GM21423 (cell line): ENCODE measurements around the gene SCFD2.
A peak's percentile ranks its signal among the peaks of the same experiment; 100 is the strongest.
"Not testable (repeated sequence)": the region's sequence is repeated elsewhere in the genome, so short reads cannot be mapped to it uniquely, and the experiment has no call there.

Experiments
- ATAC-seq: cut with Tn5 transposase; IDR thresholded peaks from one replicate; pipeline ENCODE4 v1.9.1; 2021; ENCODE audit warnings: mild to moderate bottlenecking, moderate library complexity; ENCODE audit not compliant: unreplicated experiment

SCFD2 gene

GRCh38 chr4:53267026-53267425 is 98.8 kb downstream of the SCFD2 start:
- ATAC-seq, result no peak

- ATAC-seq, result not testable (repeated sequence)
These were observed 109.9 kb downstream of the SCFD2 start for GRCh38 chr4:53255986-53256385.

DNA sequence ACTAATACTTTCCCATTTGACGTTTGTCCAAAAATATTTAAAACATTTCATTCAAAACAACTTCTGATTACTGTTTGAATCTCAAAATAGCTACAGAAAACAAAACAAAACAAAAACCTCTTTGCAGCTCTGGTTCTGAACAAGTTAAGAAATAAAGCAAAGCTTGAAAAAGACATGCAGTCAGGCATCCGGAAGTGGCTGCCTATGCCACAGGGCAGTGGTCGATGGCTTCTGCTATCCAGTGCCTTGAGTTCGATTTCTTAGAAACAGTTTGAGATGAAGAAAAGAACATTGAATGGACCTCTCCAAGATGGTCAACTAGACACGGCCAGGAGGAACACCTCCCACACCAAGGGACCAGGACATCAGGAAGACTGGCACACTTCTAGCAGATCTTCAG is 125.3 kb downstream of the SCFD2 start:
- ATAC-seq, result no peak

GRCh38 chr4:53238352-53238751 is 127.5 kb downstream of the SCFD2 start:
- not testable (repeated sequence) for ATAC-seq

- ATAC-seq, result not testable (repeated sequence)
These were observed 128.1 kb downstream of the SCFD2 start for GRCh38 chr4:53237811-53238210.

- not testable (repeated sequence) for ATAC-seq
These were observed 129.2 kb downstream of the SCFD2 start for GRCh38 chr4:53236624-53237023.

- ATAC-seq, result no peak
These were observed 130.3 kb downstream of the SCFD2 start for GRCh38 chr4:53235547-53235946.

DNA sequence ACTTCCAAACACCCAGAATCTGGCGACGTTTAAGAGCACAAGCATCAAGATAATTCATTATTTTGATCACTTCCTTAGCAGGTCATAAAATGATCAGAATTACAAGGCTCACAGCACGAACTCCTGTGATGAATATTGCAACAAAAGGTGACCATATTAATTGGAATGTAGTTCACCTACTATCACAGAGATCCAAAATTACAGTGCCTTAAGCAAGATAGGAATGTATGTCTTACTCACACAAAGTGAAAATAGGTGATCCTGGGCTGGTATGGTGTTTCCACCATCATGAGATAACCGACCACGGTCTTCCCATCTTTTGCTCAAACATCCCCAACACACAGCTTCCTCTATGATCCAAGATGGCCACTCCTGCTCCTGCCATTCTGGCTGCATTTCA is 131.2 kb downstream of the SCFD2 start:
- ATAC-seq, result no peak

DNA sequence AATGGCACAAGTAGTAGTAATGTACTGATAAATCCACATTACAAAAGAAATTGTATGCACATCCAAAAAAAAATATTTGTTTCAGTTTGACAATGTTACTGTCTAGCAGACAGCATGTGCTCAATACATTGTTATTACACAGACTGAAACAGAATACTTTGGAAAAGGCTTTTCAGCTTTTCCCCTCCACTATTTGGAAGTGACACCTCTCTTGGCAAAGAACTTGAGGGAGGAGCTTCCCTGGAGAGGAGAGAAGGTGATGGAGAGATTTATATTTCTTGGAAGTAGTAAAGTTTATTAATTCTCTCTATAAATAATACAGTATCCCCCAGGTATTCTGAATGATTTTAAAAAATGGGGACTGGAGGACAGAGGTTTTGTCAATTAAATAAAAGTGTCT is 131.8 kb downstream of the SCFD2 start:
- no peak for ATAC-seq

- ATAC-seq, result no peak
These were observed 132.6 kb downstream of the SCFD2 start for GRCh38 chr4:53233114-53233795.

- no peak for ATAC-seq
These were observed 133.5 kb downstream of the SCFD2 start for GRCh38 chr4:53232371-53232770.

DNA sequence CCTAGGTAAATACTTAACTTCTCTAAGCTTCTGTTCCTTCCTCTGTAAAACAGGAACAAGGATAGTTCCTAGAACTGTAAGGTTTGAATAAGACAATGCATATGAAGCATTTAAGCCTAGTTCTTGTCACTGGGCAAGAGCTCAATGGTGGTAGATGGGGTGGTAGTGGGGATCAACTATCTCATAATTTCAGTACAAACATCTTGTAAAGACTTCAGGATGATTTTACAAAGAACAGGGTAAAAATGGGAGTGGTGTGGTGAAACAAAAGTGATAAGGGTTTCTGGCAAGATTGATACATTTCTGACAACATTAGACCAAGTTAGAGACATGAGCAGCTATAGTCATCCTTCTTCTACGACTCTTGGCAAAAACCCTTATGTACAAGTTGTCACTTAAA is 137.8 kb downstream of the SCFD2 start:
- ATAC-seq, result no peak

DNA sequence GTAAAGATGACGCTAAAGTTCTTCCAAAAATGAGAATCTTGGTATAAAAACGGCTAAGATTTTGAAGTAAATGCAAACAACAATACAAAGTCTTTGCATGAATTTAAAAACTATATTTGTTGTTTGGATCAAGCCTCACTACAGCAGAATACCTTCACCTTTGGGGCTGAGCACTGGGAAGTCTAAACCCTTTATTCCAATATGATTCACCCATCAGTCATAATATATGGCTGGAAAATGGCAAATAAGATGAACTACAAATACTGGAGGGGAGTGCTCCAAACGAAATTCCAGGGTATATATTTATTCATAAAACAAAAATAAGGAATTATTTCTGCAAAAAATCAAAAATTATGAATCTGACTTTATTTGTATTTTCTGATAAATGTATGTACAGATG is 138.4 kb downstream of the SCFD2 start:
- no peak for ATAC-seq

- no peak for ATAC-seq
These were observed 143.9 kb downstream of the SCFD2 start for GRCh38 chr4:53221832-53222480.

- ATAC-seq, result not testable (repeated sequence)
These were observed 146.7 kb downstream of the SCFD2 start for GRCh38 chr4:53219148-53219547.

GRCh38 chr4:53208753-53209152 is 157.1 kb downstream of the SCFD2 start:
- no peak for ATAC-seq

DNA sequence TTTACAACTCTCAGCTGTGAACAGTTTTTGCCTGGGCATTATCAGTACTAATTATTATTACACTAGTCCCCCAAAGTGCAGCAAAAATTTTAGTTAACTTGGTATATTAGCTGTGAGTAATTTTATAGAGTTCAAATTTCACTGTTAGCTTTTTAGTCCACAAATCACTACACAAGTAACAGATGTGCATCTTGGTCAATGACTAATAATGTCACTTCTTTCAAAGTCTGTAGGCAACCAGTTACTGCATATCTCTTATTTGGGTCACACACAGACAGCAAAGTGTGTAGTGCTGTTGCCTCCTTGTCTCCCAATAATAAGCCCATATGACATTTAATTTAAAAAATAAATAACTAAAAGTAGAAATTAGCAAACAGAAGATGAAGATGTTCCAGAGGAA is 159.9 kb downstream of the SCFD2 start:
- ATAC-seq, result no peak

DNA sequence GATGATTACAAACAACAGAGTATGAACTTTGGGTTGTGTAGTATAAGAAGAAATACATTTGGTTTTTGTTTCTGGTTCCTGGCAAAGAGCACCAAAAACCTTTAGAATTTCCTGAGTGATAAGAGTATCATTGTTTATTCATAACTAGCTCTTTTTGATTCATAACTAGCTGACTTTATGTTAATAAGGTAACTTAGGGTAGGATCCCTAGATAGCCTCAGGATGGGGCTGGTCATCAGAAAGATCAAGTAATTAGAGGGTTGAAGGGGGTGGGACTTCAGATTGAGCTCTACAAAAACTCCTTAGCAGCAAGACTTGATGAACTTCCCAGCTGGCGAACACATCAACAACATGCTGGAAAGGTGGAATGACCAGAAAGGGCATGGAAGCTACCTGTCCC is 166.5 kb downstream of the SCFD2 start:
- ATAC-seq, result no peak

GRCh38 chr4:53197772-53198142 is 168.1 kb downstream of the SCFD2 start:
- ATAC-seq, result no peak

DNA sequence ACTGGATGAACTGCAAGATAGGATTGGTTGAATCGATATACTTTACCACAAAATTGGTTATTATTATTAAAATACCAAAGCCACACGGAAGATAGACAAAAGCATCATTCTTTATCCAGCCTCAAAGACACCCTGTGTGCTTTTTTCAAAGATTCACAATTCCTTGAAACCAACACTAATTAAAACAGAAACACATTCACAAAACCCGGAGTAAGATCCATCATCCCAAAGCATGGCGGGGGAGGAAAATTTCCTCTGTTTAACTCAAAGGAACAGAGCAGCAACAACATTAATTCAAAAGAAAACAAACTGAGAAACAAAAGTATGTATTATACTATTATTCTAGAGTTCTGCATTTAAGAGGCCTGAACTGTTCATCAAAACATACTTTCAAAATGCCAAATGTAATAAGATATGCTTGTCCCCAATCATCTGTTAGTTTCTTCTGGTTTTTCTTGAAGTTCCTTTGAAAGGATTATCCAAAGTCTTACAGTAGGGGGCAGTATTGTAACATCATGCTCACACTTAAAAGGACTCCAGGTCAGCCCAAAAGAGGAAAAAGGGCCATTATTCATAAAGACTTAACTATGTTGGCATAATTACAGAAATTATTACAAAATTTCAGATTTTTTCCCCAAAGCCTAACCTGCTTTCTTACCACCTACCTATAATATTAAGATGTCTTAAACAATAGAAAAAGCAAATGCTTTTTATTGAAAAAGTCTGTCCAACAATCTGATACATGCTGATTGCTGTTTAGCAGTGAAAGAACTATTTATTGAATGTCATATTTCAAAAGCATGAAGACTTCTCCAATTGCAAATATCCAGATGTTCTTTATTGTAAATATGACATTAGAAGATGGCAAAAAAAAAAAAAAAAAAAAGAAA is 168.7 kb downstream of the SCFD2 start:
- peak; percentile 67 for ATAC-seq

- ATAC-seq, result no peak
These were observed 169.8 kb downstream of the SCFD2 start for GRCh38 chr4:53195815-53196661.
